GM12801 (cell line): ENCODE data around the gene ACSBG1.

Experiments
- TF ChIP-seq, protein P1 (sequence below): IDR thresholded peaks from one replicate; pipeline ENCODE4 v1.5.1; 2011; ENCODE audit warnings: control low read depth; ENCODE audit not compliant: insufficient read length; ENCODE audit errors: extremely low read depth

ACSBG1 gene

DNA sequence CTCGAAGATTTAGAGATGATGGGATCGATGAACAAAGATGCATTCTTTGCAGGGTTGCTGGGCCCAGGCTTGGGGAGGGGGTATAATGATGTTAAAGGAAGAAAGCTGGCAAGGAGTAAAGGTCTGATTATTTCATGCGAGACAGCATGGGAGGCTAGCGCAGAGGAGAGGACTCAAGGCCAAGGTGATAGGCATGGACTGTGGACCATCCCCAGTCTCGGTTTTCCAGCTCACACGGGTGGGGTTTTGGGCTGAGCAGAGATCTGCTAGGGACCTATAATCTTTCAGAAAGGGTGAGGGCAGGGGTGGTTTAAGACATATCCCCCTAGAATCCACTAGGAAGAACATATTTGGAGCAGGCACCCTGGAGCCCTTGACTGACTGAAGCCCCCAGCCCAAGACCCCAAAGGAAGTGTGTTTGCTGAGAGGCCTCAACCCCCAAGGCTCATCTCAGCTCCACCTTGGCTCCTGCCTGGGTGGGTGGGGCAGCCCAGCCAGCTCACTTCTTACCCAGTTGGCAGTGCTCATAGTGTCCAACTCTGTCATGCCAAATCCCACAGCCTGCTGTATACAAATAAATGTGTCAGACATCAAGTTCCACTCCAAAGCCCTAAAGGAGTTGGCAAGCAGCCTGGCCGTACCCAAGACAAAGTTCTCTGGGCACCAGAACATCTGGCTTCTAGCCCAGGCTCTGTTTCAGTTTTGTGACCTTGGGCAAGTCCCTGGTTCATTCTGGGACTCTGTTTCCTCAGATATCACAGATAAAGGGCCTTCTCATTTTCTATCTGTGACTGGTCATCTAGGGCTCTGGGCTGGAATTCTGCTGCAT is 17.9 kb downstream of the ACSBG1 start:
- TF ChIP-seq, protein P1, sequence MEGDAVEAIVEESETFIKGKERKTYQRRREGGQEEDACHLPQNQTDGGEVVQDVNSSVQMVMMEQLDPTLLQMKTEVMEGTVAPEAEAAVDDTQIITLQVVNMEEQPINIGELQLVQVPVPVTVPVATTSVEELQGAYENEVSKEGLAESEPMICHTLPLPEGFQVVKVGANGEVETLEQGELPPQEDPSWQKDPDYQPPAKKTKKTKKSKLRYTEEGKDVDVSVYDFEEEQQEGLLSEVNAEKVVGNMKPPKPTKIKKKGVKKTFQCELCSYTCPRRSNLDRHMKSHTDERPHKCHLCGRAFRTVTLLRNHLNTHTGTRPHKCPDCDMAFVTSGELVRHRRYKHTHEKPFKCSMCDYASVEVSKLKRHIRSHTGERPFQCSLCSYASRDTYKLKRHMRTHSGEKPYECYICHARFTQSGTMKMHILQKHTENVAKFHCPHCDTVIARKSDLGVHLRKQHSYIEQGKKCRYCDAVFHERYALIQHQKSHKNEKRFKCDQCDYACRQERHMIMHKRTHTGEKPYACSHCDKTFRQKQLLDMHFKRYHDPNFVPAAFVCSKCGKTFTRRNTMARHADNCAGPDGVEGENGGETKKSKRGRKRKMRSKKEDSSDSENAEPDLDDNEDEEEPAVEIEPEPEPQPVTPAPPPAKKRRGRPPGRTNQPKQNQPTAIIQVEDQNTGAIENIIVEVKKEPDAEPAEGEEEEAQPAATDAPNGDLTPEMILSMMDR, result no peak

- TF ChIP-seq, protein P1, result no peak
Measured at GRCh38 chr15:78213956-78214355, 20.4 kb downstream of the ACSBG1 start.

DNA sequence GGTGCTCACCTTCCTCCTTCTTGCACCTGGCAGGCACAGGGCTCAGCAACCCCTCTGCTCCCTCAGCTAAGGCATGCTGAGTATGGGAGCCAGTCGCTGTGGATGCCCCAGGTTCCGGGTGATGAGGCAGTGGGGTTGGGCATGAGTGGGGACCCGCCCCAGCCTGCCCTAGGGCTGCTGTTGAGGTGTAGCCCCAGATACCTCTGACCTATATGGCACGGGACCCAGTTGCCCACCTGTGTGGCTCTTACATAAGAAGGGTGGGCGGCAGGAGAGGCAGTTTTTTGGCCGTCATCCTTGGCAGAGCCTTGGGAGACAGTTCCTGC is 21.0 kb downstream of the ACSBG1 start:
- TF ChIP-seq, protein P1, result no peak

DNA sequence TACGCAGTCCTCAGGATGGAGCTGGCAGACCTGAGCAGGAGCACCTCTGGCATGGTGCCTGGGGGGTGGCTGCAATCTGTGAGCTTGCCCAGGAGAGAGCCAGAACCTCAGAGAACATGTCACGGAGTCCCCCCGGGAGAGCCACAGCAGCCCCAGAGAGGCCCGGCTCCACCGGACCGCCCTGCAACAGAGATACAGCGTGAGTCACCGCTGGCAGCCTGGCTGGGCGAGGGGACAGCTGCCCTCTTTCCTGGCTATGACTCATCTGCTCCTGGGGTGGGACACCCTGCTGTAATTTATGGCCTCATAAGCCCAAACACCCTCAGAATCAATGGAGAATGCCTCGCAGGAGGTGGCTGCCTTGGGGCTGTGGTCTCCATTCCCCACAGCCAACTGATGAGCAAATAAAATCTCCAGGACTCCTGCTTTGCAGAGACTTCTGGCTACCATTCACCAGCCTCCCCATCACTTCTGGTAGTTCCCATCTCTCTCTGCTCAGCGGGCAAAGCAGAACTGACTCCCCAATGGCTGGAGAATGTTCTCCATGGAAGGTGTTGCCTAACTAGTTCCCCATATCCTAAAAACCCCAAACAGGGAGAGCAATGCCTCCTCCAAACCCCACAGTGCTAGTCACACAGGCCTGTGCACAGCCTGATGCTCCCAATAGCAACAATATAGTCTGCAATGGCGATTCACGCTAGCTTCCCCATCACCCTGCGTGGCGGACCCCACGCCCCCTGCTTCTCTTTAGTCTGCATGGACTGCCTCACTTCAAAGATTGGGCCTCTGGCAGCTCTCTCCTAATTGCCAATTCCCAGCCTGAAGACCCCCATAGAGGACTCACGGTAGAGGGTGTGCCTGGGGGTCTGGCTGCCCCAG is 21.6 kb downstream of the ACSBG1 start:
- TF ChIP-seq, protein P1, result no peak

GRCh38 chr15:78212008-78212407 is 22.4 kb downstream of the ACSBG1 start:
- TF ChIP-seq, protein P1, result no peak

DNA sequence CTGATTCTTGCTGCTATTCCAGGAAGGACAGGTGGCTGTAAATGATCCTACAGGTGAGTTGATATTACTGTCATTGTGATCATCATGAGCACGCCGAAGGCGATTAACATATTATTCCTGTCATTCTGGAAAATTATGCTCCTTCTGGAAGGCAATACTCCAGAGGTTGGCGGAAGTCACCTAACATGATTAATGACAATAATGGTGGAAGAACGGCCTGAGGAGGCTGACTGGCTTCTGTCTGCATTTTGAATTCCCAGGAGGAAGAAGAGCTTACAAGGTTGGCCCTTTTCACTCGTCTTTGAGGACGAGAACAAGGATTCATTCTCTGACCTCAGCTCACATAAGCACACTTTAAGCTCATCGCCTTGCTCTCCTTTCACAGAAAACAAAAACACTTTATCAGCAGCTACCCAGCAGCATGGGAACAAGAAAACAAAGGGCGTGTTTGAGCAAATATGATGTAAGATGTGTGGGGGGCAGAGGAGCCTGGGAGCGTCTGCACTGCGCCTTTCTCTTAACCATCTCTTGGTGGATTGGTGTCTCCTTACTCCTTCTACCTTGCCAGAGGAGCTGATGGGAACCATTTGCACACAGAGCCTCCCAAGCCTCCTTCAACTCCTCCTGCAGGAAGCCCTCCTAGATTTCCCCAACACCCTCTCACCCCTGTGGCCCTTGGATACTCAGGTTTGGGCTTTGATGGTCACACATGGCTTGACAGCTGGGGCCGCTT is 23.0 kb downstream of the ACSBG1 start:
- TF ChIP-seq, protein P1, result no peak

DNA sequence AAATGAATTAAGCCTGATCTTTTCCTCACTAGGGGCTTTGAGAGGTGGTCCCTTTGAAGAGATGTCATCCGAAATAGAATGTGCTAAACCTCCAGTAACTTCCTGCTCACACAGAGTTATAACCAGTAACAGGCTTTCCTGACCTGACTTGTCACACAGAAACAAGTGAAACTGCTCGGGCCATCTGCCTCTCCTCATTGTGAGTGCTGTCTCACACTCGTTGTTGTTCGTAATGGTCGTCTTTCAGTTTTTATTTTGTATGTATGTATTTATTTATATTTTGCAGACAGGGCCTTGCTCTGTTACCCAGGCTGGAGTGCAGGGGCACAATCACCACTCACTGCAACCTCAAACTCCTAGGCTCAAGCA is 24.0 kb downstream of the ACSBG1 start:
- TF ChIP-seq, protein P1, result no peak
